H9 (cell line): Measurements from ENCODE around the gene APLP2. TPM values are rescaled to one million over a fixed set of nuclear protein-coding genes. Genes with fewer than 3 reads are reported as not detected.

Experiments used
- DNase-seq: peaks from one replicate; pipeline ENCODE4 v3.0.0-alpha.2; 2017
- H2AFZ ChIP-seq: one replicate; pipeline ENCODE4 v1.6.1; 2013; ENCODE audit warnings: mild to moderate bottlenecking, low read length, control low read depth, moderate library complexity
- H2AK5ac ChIP-seq: 2 replicates; pipeline ENCODE4 v1.6.1; 2013; ENCODE audit warnings: low read length, control low read depth, mixed read lengths; ENCODE audit not compliant: insufficient read length
- H2BK120ac ChIP-seq: one replicate; pipeline ENCODE4 v1.6.1; 2013; ENCODE audit warnings: low read depth, mild to moderate bottlenecking, low read length, control low read depth, inconsistent platforms; ENCODE audit not compliant: poor library complexity, severe bottlenecking
- H2BK12ac ChIP-seq: 2 replicates; pipeline ENCODE4 v1.6.1; 2013; ENCODE audit warnings: low read length, control low read depth, mixed read lengths, low read depth; ENCODE audit not compliant: insufficient read length
- H2BK15ac ChIP-seq: 2 replicates; pipeline ENCODE4 v1.6.1; 2013; ENCODE audit warnings: low read depth, low read length, control low read depth
- H2BK20ac ChIP-seq: one replicate; pipeline ENCODE4 v1.6.1; 2013; ENCODE audit warnings: low read depth, mild to moderate bottlenecking, low read length, control low read depth, inconsistent platforms; ENCODE audit not compliant: poor library complexity, severe bottlenecking
- H2BK5ac ChIP-seq: 2 replicates; pipeline ENCODE4 v1.6.1; 2013; ENCODE audit warnings: low read length, control low read depth, mixed read lengths; ENCODE audit not compliant: insufficient read length
- H3K14ac ChIP-seq: 2 replicates; pipeline ENCODE4 v1.6.1; 2013; ENCODE audit warnings: low read length, control low read depth; ENCODE audit not compliant: insufficient read depth
- H3K18ac ChIP-seq: 2 replicates; pipeline ENCODE4 v1.6.1; 2013; ENCODE audit warnings: low read depth, mild to moderate bottlenecking, mixed read lengths, low read length, control low read depth; ENCODE audit not compliant: insufficient read length
- H3K23ac ChIP-seq: 2 replicates; pipeline ENCODE4 v1.6.1; 2013; ENCODE audit warnings: low read length, control low read depth, mixed read lengths, low read depth; ENCODE audit not compliant: insufficient read length
- H3K23me2 ChIP-seq: 2 replicates; pipeline ENCODE4 v1.6.1; 2013; ENCODE audit warnings: low read depth, mild to moderate bottlenecking, mixed read lengths, low read length, control low read depth; ENCODE audit not compliant: insufficient read length, poor library complexity, severe bottlenecking
- H3K27ac ChIP-seq: 2 replicates; pipeline ENCODE4 v1.5.1; 2013; ENCODE audit warnings: low read length, control low read depth, mixed read lengths, low read depth; ENCODE audit not compliant: insufficient read length
- H3K27me3 ChIP-seq: 2 replicates; pipeline ENCODE4 v1.6.1; 2013; ENCODE audit warnings: low read length, control low read depth, inconsistent platforms; ENCODE audit not compliant: insufficient read depth
- H3K4ac ChIP-seq: 2 replicates; pipeline ENCODE4 v1.6.1; 2013; ENCODE audit warnings: low read depth, mild to moderate bottlenecking, control low read depth, inconsistent platforms, low read length, moderate library complexity
- H3K4me1 ChIP-seq: 2 replicates; pipeline ENCODE4 v1.6.1; 2013; ENCODE audit warnings: low read length, control low read depth, inconsistent platforms; ENCODE audit not compliant: insufficient read depth
- H3K4me2 ChIP-seq: 2 replicates; pipeline ENCODE4 v1.6.1; 2013; ENCODE audit warnings: low read length, control low read depth, mixed read lengths; ENCODE audit not compliant: insufficient read length, insufficient read depth
- H3K56ac ChIP-seq: 2 replicates; pipeline ENCODE4 v1.6.1; 2013; ENCODE audit warnings: low read depth, mild to moderate bottlenecking, mixed read lengths, low read length, control low read depth; ENCODE audit not compliant: insufficient read length
- H3K79me1 ChIP-seq: 2 replicates; pipeline ENCODE4 v1.6.1; 2013; ENCODE audit warnings: low read depth, mild to moderate bottlenecking, moderate library complexity, low read length, control low read depth, inconsistent platforms; ENCODE audit not compliant: insufficient read depth, poor library complexity, severe bottlenecking
- H3K79me2 ChIP-seq: 2 replicates; pipeline ENCODE4 v1.6.1; 2013; ENCODE audit warnings: low read length, control low read depth, inconsistent platforms; ENCODE audit not compliant: insufficient read depth
- H3K9ac ChIP-seq: 2 replicates; pipeline ENCODE4 v1.6.1; 2013; ENCODE audit warnings: low read length, control low read depth, mixed read lengths; ENCODE audit not compliant: insufficient read length; ENCODE audit errors: extremely low read depth
- H3K9me3 ChIP-seq: one replicate; pipeline ENCODE4 v1.6.1; 2013; ENCODE audit warnings: low read depth, low read length, inconsistent platforms; ENCODE audit not compliant: control insufficient read depth
- H3T11ph ChIP-seq: one replicate; pipeline ENCODE4 v1.6.1; 2013; ENCODE audit warnings: mild to moderate bottlenecking, low read length, control low read depth, inconsistent platforms
- H4K20me1 ChIP-seq: one replicate; pipeline ENCODE4 v1.6.1; 2013; ENCODE audit not compliant: control insufficient read depth, insufficient read length, insufficient read depth
- H4K5ac ChIP-seq: 2 replicates; pipeline ENCODE4 v1.6.1; 2013; ENCODE audit warnings: low read depth, mild to moderate bottlenecking, mixed read lengths, low read length, control low read depth; ENCODE audit not compliant: insufficient read length
- H4K8ac ChIP-seq: replicated peaks from 2 replicates; pipeline ENCODE4 v1.6.1; 2013; ENCODE audit warnings: low read length, control low read depth, mixed read lengths, low read depth; ENCODE audit not compliant: insufficient read length
- H4K91ac ChIP-seq: 2 replicates; pipeline ENCODE4 v1.6.1; 2013; ENCODE audit warnings: low read depth, mild to moderate bottlenecking, moderate library complexity, mixed read lengths, low read length, control low read depth; ENCODE audit not compliant: insufficient read length
- H3K27ac Mint-ChIP-seq, 3 experiments: 2 replicates in 2 of 3; 3 replicates in 1 of 3; pipeline ENCODE4 v1.8.0; 2020 to 2021; ENCODE audit warnings: mixed read lengths in 3 of 3, mild to moderate bottlenecking in 1 of 3, moderate library complexity in 1 of 3
- H3K27me3 Mint-ChIP-seq: 2 replicates; pipeline ENCODE4 v1.8.0; 2021; ENCODE audit warnings: low read depth, mild to moderate bottlenecking, moderate library complexity, mixed read lengths
- H3K36me3 Mint-ChIP-seq, 3 experiments: 2 replicates in 2 of 3; 3 replicates in 1 of 3; pipeline ENCODE4 v1.8.0; 2020 to 2021; ENCODE audit warnings: low read depth in 3 of 3, mixed read lengths in 3 of 3; ENCODE audit not compliant: insufficient read depth in 1 of 3
- H3K4me1 Mint-ChIP-seq, 2 experiments: 2 replicates each; pipeline ENCODE4 v1.8.0; 2020; ENCODE audit warnings: mixed read lengths in 2 of 2
- H3K4me3 Mint-ChIP-seq, 2 experiments: 2 replicates in 1 of 2; 3 replicates in 1 of 2; pipeline ENCODE4 v1.8.0; 2020 to 2021; ENCODE audit warnings: mild to moderate bottlenecking in 2 of 2, mixed read lengths in 2 of 2, moderate library complexity in 1 of 2
- H3K9me3 Mint-ChIP-seq, 2 experiments: 2 replicates in 1 of 2; 3 replicates in 1 of 2; pipeline ENCODE4 v1.8.0; 2020; ENCODE audit warnings: mild to moderate bottlenecking in 2 of 2, mixed read lengths in 2 of 2, moderate library complexity in 1 of 2
- WGBS: extraction: QIAGEN DNeasy Blood & Tissue Kit; methylation state at CpG from one replicate; pipeline ENCODE4 v1.1.7; 2013; ENCODE audit warnings: missing lambda C conversion rate, low lambda C conversion rate, mixed read lengths; ENCODE audit not compliant: insufficient read length; ENCODE audit errors: extremely low coverage; 5-methylcytosine and 5-hydroxymethylcytosine counted together
- total RNA-seq: library from RNA; stranded (reverse); gene quantifications from 2 replicates; pipeline ENCODE4 v1.2.1, GENCODE V29; 2021
- TF ChIP-seq, protein P1 (sequence below): fragments of 200-600 bp; sonication (generic); conservative IDR thresholded peaks from 3 replicates; pipeline ENCODE4 v1.8.0; 2021; ENCODE audit warnings: antibody characterized with exemption, mild to moderate bottlenecking

The APLP2 gene
- total RNA-seq, 1 experiment from 2014 or later, result 328 TPM

DNA sequence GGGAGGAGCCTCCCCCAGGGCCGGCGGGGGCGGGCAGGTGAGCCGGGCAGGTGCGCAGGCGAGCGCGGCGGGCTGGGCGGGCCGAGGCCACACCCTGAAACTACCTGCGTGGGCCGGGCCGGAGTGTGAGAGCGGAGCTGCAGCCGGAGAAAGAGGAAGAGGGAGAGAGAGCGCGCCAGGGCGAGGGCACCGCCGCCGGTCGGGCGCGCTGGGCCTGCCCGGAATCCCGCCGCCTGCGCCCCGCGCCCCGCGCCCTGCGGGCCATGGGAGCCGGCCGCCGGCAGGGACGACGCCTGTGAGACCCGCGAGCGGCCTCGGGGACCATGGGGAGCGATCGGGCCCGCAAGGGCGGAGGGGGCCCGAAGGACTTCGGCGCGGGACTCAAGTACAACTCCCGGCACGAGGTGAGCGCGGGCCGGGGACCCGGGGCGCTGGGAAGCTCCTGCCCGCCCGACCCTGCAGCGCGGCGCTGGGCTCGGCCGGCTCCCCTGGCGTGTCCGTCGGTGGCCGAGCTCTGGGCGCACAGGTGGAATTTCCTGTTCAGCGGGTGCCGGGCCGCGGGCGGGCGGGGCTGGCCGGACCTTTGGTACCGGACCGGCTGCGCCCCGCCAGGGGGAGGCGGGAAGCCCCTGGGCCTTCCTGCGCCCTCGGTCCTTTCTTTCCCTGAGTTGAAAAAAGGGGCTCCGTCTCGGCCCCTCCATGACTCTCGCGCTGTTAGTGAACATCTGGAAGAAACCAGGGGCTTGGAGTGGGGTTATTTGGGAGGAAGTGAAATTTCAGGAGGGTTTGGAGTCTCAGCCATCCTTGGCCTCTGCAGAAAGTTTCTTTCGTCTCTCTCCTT, 90.2 kb downstream of the APLP2 start, which contains the start of gene ST14:
Gene ST14 (plus strand): TSS at position 126 of the 841 bp plus-strand sequence. CDS start 198 bp downstream, at position 324.
- Histone ChIP-seq H3T11ph (no peak within 1 kb of the TSS), H3K4ac (no peak within 1 kb of the TSS), H2BK5ac (no peak within 1 kb of the TSS), H3K14ac (peak within 1 kb of the TSS; percentile 32; the same call in 1 of the 2 replicates), H3K9ac (no peak within 1 kb of the TSS), H4K5ac (no peak within 1 kb of the TSS), H2AFZ (no peak within 1 kb of the TSS), H3K27ac (no peak within 1 kb of the TSS), H3K27me3 (peaks cover 17% of the 10 kb centered on the region; the same call in 1 of the 2 replicates), H3K79me2 (no peaks in the 10 kb centered on the region), H4K20me1 (no peaks in the 10 kb centered on the region), H4K91ac (no peak within 1 kb of the TSS), H2BK15ac (no peak within 1 kb of the TSS), H4K8ac (no peak within 1 kb of the TSS), H2BK120ac (no peak within 1 kb of the TSS), H3K23ac (no peak within 1 kb of the TSS), H3K4me1 (no peaks in the 10 kb centered on the region; the same call in 1 of the 2 replicates), H3K4me2 (peak within 1 kb of the TSS; percentile 67), H3K79me1 (no peaks in the 10 kb centered on the region), H3K23me2 (peaks cover 8% of the 10 kb centered on the region), H2BK12ac (no peak within 1 kb of the TSS), H3K18ac (no peak within 1 kb of the TSS), H2BK20ac (no peak within 1 kb of the TSS), H2AK5ac (no peak within 1 kb of the TSS), H3K56ac (no peak within 1 kb of the TSS), H3K9me3 (no peaks in the 10 kb centered on the region)
- H3K4me1 Mint-ChIP-seq, result peaks cover 39 to 41% of the 10 kb centered on the region in 2 experiments
- no peaks in the 10 kb centered on the region; a peak in 2 of 7 replicates for H3K36me3 Mint-ChIP-seq
- TF ChIP-seq, protein P1, sequence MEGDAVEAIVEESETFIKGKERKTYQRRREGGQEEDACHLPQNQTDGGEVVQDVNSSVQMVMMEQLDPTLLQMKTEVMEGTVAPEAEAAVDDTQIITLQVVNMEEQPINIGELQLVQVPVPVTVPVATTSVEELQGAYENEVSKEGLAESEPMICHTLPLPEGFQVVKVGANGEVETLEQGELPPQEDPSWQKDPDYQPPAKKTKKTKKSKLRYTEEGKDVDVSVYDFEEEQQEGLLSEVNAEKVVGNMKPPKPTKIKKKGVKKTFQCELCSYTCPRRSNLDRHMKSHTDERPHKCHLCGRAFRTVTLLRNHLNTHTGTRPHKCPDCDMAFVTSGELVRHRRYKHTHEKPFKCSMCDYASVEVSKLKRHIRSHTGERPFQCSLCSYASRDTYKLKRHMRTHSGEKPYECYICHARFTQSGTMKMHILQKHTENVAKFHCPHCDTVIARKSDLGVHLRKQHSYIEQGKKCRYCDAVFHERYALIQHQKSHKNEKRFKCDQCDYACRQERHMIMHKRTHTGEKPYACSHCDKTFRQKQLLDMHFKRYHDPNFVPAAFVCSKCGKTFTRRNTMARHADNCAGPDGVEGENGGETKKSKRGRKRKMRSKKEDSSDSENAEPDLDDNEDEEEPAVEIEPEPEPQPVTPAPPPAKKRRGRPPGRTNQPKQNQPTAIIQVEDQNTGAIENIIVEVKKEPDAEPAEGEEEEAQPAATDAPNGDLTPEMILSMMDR, result no peak
- no CpG with 5 or more reads among the region's 89 CpGs for WGBS
- no peaks in the 10 kb centered on the region; a peak in 1 of 5 replicates for H3K9me3 Mint-ChIP-seq
- peak within 1 kb of the TSS; percentile 79 to 82 for H3K4me3 Mint-ChIP-seq
- H3K27ac Mint-ChIP-seq, result peak within 1 kb of the TSS in 2 of 3 experiments; percentile 59 to 66; a peak in 2 of 7 replicates
- DNase-seq, result peak; percentile 61
- peaks cover 68% of the 10 kb centered on the region for H3K27me3 Mint-ChIP-seq
